Epithelial cell of umbilical artery (primary cell): ENCODE results near the gene SMCO3. TPM values are rescaled to one million over a fixed set of nuclear protein-coding genes. Genes with fewer than 3 reads are reported as not detected.

Experiments used
- total RNA-seq: library from RNA; depleted of rRNA; stranded (reverse); fragments of >200 nt; gene quantifications from 2 replicates; pipeline ENCODE4 v1.2.3, GENCODE V29; 2014

Gene SMCO3
- total RNA-seq, result 0.32 and 0.46 TPM in 2 replicates

GRCh38 chr12:14814014-14814413 is at the start of gene SMCO3:
TSS of gene SMCO3 (minus strand) at chr12:14814182. CDS start at chr12:14806680, 7,502 bp downstream.

GRCh38 chr12:14843425-14843887 is 29.5 kb upstream of the SMCO3 start, which contains the start of gene ART4:
TSS of gene ART4 (minus strand) at chr12:14843526. CDS start at chr12:14843113, 413 bp downstream.

GRCh38 chr12:14803011-14803829 is 10.8 kb downstream of the SMCO3 start, which contains the start of the genes C12orf60 and WBP11:
TSS of gene C12orf60 (plus strand) at chr12:14803670. CDS start at chr12:14822936, 19,266 bp downstream.
TSS of gene WBP11 (minus strand) at chr12:14803478. CDS start at chr12:14801383, 2,095 bp downstream.

Other genes with a start within 250 kb of the SMCO3 start
- gene PLBD1, start 246.3 kb downstream of the SMCO3 start, total RNA-seq, result under 0.01 TPM in 1 of 2 replicates, not detected in the other
- not detected in 2 replicates for gene GUCY2C, start 117.6 kb downstream of the SMCO3 start, total RNA-seq
- gene WBP11, start 10.7 kb downstream of the SMCO3 start, total RNA-seq, result 4.5 and 6.7 TPM in 2 replicates
- gene C12orf60, start 10.5 kb downstream of the SMCO3 start, total RNA-seq, result 0.91 and 0.97 TPM in 2 replicates
- gene ART4, start 29.3 kb upstream of the SMCO3 start, total RNA-seq, result 16.9 and 29.5 TPM in 2 replicates
- gene MGP, start 71.7 kb upstream of the SMCO3 start, total RNA-seq, result 42.1 and 237 TPM in 2 replicates
- 0.15 and 0.32 TPM in 2 replicates for gene ERP27, start 124.4 kb upstream of the SMCO3 start, total RNA-seq
- 199 and 403 TPM in 2 replicates for gene ARHGDIB, start 147.4 kb upstream of the SMCO3 start, total RNA-seq
- not detected in 2 replicates for gene PDE6H, start 158.9 kb upstream of the SMCO3 start, total RNA-seq